GM12878 (cell line): ENCODE measurements around the gene UBR3.

Source experiments
- CBX5 ChIP-seq: sonication (generic); IDR thresholded peaks from 2 replicates; pipeline ENCODE4 v1.6.1; 2016; ENCODE audit warnings: low read depth, moderate library complexity, mild to moderate bottlenecking, inconsistent platforms
- CEBPB ChIP-seq, 2 experiments: fragments of 150-350 bp in 1 of 2; IDR thresholded peaks; 2 replicates each; pipeline ENCODE4 v1.6.1; 2012 to 2014; ENCODE audit warnings: low read depth in 2 of 2, low read length in 2 of 2, borderline replicate concordance in 1 of 2, inconsistent platforms in 1 of 2
- EZH2 ChIP-seq: IDR thresholded peaks from 2 replicates; pipeline ENCODE4 v1.6.1; 2012; ENCODE audit warnings: low read depth, mild to moderate bottlenecking, control low read depth, inconsistent platforms, low read length, borderline replicate concordance; ENCODE audit not compliant: control insufficient read depth
- FOS ChIP-seq: IDR thresholded peaks from 3 replicates; pipeline ENCODE4 v1.6.1; 2011; ENCODE audit warnings: borderline replicate concordance; ENCODE audit not compliant: insufficient read length; ENCODE audit errors: extremely low read depth
- NBN ChIP-seq: fragments of 450-650 bp; IDR thresholded peaks from 2 replicates; pipeline ENCODE4 v1.6.1; 2016
- POLR2A ChIP-seq: IDR thresholded peaks from 2 replicates; pipeline ENCODE4 v1.6.1; 2011; ENCODE audit warnings: low read depth, mild to moderate bottlenecking, low read length
- RAD21 ChIP-seq: IDR thresholded peaks from 2 replicates; pipeline ENCODE4 v1.6.1; 2011; ENCODE audit warnings: mild to moderate bottlenecking, low read depth, low read length, moderate library complexity; ENCODE audit not compliant: insufficient read depth
- RAD51 ChIP-seq: fragments of 450-650 bp; IDR thresholded peaks from 2 replicates; pipeline ENCODE4 v1.6.1; 2016; ENCODE audit warnings: moderate library complexity, mild to moderate bottlenecking, inconsistent platforms
- RFX5 ChIP-seq: IDR thresholded peaks from 2 replicates; pipeline ENCODE4 v1.6.1; 2011; ENCODE audit warnings: low read depth, low read length, improper control_type of control experiment
- SMC3 ChIP-seq: IDR thresholded peaks from 2 replicates; pipeline ENCODE4 v1.6.1; 2011; ENCODE audit warnings: low read length, improper control_type of control experiment, borderline replicate concordance
- SP1 ChIP-seq: IDR thresholded peaks from one replicate; pipeline ENCODE4 v1.6.1; 2011; ENCODE audit warnings: low read depth, low read length
- YY1 ChIP-seq: IDR thresholded peaks from 2 replicates; pipeline ENCODE4 v1.6.1; 2011; ENCODE audit warnings: low read depth, mild to moderate bottlenecking, low read length
- ZNF622 ChIP-seq: fragments of 450-650 bp; IDR thresholded peaks from 2 replicates; pipeline ENCODE4 v1.6.1; 2017; ENCODE audit warnings: mild to moderate bottlenecking, inconsistent platforms
- TF ChIP-seq, protein P1 (sequence below), 3 experiments: IDR thresholded peaks in 2 of 3; conservative IDR thresholded peaks in 1 of 3; 2 replicates each; pipeline ENCODE4 v1.5.1; 2011; ENCODE audit warnings: low read depth in 3 of 3, low read length in 3 of 3, mild to moderate bottlenecking in 3 of 3, control low read depth in 2 of 3, moderate library complexity in 2 of 3, inconsistent platforms in 1 of 3, mixed read lengths in 1 of 3; ENCODE audit not compliant: control insufficient read depth in 2 of 3, insufficient read depth in 1 of 3; ENCODE audit errors: extremely low read depth in 1 of 3

DNA sequence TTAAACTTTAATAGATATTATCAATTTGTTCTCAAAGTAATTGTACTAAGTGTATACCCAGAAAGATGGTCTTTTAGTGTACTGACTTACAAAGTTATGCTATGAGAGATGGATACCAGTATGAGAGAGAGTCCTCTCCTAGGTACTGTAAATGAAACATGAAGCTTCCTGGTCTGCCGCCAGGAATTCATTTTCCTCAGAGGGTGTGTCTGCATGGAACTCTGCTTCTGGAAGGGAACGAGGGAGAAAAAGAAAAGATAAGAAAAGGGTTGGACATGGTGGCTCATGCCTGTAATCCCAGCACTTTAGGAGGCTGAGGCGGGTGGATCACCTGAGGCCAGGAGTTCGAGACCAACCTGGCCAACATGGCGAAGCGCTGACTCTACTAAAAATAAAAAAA lies 30.8 kb upstream of the UBR3 start:
- TF ChIP-seq RFX5 (no peak), CBX5 (no peak), CEBPB (IDR thresholded peaks at IDR 0.05; ENCODE audit: borderline replicate concordance in 1 of 2, low read depth in 2 of 2, low read length in 2 of 2) (no peak), FOS (no peak), POLR2A (no peak), SP1 (no peak), RAD21 (no peak), EZH2 (no peak), NBN (no peak), SMC3 (no peak), YY1 (no peak), ZNF622 (no peak), RAD51 (no peak)
- TF ChIP-seq, protein P1, sequence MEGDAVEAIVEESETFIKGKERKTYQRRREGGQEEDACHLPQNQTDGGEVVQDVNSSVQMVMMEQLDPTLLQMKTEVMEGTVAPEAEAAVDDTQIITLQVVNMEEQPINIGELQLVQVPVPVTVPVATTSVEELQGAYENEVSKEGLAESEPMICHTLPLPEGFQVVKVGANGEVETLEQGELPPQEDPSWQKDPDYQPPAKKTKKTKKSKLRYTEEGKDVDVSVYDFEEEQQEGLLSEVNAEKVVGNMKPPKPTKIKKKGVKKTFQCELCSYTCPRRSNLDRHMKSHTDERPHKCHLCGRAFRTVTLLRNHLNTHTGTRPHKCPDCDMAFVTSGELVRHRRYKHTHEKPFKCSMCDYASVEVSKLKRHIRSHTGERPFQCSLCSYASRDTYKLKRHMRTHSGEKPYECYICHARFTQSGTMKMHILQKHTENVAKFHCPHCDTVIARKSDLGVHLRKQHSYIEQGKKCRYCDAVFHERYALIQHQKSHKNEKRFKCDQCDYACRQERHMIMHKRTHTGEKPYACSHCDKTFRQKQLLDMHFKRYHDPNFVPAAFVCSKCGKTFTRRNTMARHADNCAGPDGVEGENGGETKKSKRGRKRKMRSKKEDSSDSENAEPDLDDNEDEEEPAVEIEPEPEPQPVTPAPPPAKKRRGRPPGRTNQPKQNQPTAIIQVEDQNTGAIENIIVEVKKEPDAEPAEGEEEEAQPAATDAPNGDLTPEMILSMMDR (IDR thresholded peaks at IDR 0.05 in 2 of 3, conservative IDR thresholded peaks at IDR 0.05 in 1 of 3; ENCODE audit: control insufficient read depth in 2 of 3, extremely low read depth in 1 of 3, insufficient read depth in 1 of 3, low read depth in 3 of 3, low read length in 3 of 3): no peak
